ENCODE measurements around the gene CEP192.
"Not testable (repeated sequence)": the region's sequence is repeated elsewhere in the genome, so short reads cannot be mapped to it uniquely, and the experiment has no call there.

The CEP192 gene

DNA sequence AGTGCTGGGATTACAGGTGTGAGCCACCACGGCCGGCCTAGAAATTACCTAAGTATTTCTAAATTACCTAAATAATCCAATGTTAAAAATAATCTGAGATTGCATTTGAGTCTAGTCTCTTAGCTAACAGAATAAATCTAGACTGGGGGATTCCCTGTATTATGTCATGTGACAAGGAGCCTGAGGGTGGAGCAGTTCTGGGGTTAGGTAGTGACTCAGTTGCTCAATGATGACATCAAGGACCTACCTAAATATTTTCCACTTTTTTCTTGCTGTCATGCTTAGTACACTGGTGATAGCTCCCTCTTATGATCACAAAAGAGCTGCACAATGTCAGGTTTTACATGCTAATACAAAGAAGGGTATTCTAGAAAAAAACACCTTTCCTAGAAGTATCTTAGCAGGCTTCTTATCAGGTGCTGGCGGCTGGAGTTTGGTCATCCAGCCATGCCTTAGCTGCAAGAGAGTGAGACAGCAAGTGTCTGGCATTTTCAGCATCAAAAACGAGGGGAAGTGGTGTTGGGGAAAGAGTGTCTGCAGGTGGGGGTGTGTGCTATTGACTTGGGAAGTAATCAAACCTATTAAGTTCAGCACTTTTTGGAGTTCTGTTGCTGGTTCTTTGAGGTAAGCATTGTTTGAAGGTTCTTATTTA is 17.5 kb upstream of the CEP192 start:
- Histone ChIP-seq H3K4me2 (ENCODE audit: low read length) (no peak overlapping the region), H2AFZ (ENCODE audit: low read length) (no peak overlapping the region), H3K36me3 (ENCODE audit: insufficient read depth, low read length) (peaks cover 86% of the 10 kb centered on the region), H3K27ac (ENCODE audit: low read depth, low read length, poor library complexity, severe bottlenecking) (no peak overlapping the region), H3K9me3 (ENCODE audit: low read length) (no peaks in the 10 kb centered on the region), H3F3A (ENCODE audit: insufficient read depth, low read length) (no peaks in the 10 kb centered on the region), H3K4me1 (ENCODE audit: insufficient read depth, low read length, severe bottlenecking) (no peaks in the 10 kb centered on the region), H3K27me3 (ENCODE audit: insufficient read depth, low read length) (no peaks in the 10 kb centered on the region), H3K9me2 (ENCODE audit: low read depth, low read length) (no peaks in the 10 kb centered on the region), H3K4me3 (ENCODE audit: low read depth, low read length, poor library complexity, severe bottlenecking) (no peak overlapping the region), H4K20me1 (ENCODE audit: insufficient read depth, low read length) (no peaks in the 10 kb centered on the region), H3K9ac (ENCODE audit: low read length) (no peak overlapping the region), H3K79me2 (ENCODE audit: insufficient read depth, low read length) (no peaks in the 10 kb centered on the region)
- TF ChIP-seq EZH2 (IDR thresholded peaks at IDR 0.05; ENCODE audit: borderline replicate concordance, low read length): no peak
- TF ChIP-seq, protein P1, sequence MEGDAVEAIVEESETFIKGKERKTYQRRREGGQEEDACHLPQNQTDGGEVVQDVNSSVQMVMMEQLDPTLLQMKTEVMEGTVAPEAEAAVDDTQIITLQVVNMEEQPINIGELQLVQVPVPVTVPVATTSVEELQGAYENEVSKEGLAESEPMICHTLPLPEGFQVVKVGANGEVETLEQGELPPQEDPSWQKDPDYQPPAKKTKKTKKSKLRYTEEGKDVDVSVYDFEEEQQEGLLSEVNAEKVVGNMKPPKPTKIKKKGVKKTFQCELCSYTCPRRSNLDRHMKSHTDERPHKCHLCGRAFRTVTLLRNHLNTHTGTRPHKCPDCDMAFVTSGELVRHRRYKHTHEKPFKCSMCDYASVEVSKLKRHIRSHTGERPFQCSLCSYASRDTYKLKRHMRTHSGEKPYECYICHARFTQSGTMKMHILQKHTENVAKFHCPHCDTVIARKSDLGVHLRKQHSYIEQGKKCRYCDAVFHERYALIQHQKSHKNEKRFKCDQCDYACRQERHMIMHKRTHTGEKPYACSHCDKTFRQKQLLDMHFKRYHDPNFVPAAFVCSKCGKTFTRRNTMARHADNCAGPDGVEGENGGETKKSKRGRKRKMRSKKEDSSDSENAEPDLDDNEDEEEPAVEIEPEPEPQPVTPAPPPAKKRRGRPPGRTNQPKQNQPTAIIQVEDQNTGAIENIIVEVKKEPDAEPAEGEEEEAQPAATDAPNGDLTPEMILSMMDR (IDR thresholded peaks at IDR 0.05; ENCODE audit: low read length): no peak

DNA sequence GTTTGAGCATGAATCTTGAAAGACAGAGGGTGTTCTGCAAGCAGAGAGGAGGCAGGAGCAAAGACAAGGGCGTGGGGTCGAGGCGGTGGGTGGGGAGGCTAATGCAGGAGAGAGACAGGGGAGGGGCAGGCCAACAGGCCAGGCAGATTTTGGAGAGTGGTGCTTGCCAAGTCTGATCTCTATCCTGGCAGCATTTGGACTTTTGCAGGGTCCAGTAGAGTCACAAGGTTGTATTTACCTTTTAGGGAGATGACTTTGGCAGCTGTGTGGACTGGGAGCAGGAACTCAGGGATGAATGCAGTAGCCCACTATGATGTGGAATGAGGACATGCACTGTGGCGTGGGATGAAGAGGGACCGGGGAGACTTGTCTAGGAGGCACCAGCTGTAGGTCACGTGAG is 15.7 kb upstream of the CEP192 start:
- H3K36me3 ChIP-seq (ENCODE audit: insufficient read depth, low read length): peaks cover 82% of the 10 kb centered on the region

DNA sequence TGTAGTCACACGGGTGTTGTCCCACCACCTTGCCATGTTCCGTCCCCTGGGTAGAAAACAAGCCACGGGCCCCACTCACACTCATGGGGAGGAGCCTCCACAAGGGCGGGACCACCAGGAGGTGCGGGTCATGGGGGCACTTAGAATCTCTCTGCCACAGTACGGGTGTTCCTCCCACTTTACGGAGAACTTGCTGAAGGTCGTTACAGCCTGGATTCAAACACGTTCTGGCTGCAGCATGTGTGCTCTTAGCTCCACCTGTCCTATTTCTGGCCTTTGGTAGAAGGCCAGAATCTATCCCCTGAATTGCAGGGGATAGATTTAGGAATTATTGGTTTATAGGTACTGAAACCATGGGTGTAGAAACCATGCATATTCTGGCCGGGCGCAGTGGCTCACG is 14.9 kb upstream of the CEP192 start:
- H4K20me1 ChIP-seq (ENCODE audit: insufficient read depth, low read length): no peaks in the 10 kb centered on the region
- no peaks in the 10 kb centered on the region for H3K27me3 ChIP-seq (ENCODE audit: insufficient read depth, low read length)
- no peak for TF ChIP-seq EZH2 (IDR thresholded peaks at IDR 0.05; ENCODE audit: borderline replicate concordance, low read length)
- TF ChIP-seq, protein P1 (IDR thresholded peaks at IDR 0.05; ENCODE audit: low read length): no peak
- no peak overlapping the region for H3K9ac ChIP-seq (ENCODE audit: low read length)
- H3K79me2 ChIP-seq (ENCODE audit: insufficient read depth, low read length): no peaks in the 10 kb centered on the region
- H3K4me3 ChIP-seq (ENCODE audit: low read depth, low read length, poor library complexity, severe bottlenecking): no peak overlapping the region
- H3K9me3 ChIP-seq (ENCODE audit: low read length): no peaks in the 10 kb centered on the region
- peaks cover 73% of the 10 kb centered on the region for H3K36me3 ChIP-seq (ENCODE audit: insufficient read depth, low read length)
- no peaks in the 10 kb centered on the region for H3F3A ChIP-seq (ENCODE audit: insufficient read depth, low read length)
- no peak overlapping the region for H2AFZ ChIP-seq (ENCODE audit: low read length)
- no peak overlapping the region for H3K4me2 ChIP-seq (ENCODE audit: low read length)
- H3K9me2 ChIP-seq (ENCODE audit: low read depth, low read length): no peaks in the 10 kb centered on the region
- no peaks in the 10 kb centered on the region for H3K4me1 ChIP-seq (ENCODE audit: insufficient read depth, low read length, severe bottlenecking)
- no peak overlapping the region for H3K27ac ChIP-seq (ENCODE audit: low read depth, low read length, poor library complexity, severe bottlenecking)

More for the DNA sequence above, 15.7 kb upstream of the CEP192 start:
- H3K27ac ChIP-seq (ENCODE audit: low read depth, low read length, poor library complexity, severe bottlenecking): no peak overlapping the region
- no peaks in the 10 kb centered on the region for H3K4me1 ChIP-seq (ENCODE audit: insufficient read depth, low read length, severe bottlenecking)
- no peaks in the 10 kb centered on the region for H3K79me2 ChIP-seq (ENCODE audit: insufficient read depth, low read length)
- H3K9me3 ChIP-seq (ENCODE audit: low read length): no peaks in the 10 kb centered on the region
- H2AFZ ChIP-seq (ENCODE audit: low read length): no peak overlapping the region
- no peak overlapping the region for H3K4me3 ChIP-seq (ENCODE audit: low read depth, low read length, poor library complexity, severe bottlenecking)
- H3K9me2 ChIP-seq (ENCODE audit: low read depth, low read length): no peaks in the 10 kb centered on the region
- TF ChIP-seq, protein P1 (IDR thresholded peaks at IDR 0.05; ENCODE audit: low read length): no peak
- TF ChIP-seq EZH2 (IDR thresholded peaks at IDR 0.05; ENCODE audit: borderline replicate concordance, low read length): no peak
- H4K20me1 ChIP-seq (ENCODE audit: insufficient read depth, low read length): no peaks in the 10 kb centered on the region
- no peak overlapping the region for H3K4me2 ChIP-seq (ENCODE audit: low read length)
- H3K9ac ChIP-seq (ENCODE audit: low read length): no peak overlapping the region
- no peaks in the 10 kb centered on the region for H3F3A ChIP-seq (ENCODE audit: insufficient read depth, low read length)
- no peaks in the 10 kb centered on the region for H3K27me3 ChIP-seq (ENCODE audit: insufficient read depth, low read length)

DNA sequence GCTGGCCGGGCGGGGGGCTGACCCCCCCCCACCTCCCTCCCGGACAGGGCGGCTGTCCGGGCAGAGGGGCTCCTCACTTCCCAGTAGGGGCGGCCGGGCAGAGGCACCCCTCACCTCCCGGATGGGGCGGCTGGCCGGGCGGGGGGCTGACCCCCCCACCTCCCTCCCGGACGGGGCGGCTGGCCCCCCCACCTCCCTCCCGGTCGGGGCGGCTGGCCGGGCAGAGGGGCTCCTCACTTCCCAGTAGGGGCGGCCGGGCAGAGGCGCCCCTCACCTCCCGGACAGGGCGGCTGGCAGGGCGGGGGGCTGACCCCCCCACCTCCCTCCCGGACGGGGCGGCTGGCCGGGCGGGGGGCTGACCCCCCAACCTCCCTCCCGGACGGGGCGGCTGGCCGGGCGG is 11.1 kb upstream of the CEP192 start:
- H3K4me2 ChIP-seq (ENCODE audit: low read length); H3K9me3 ChIP-seq (ENCODE audit: low read length); H4K20me1 ChIP-seq (ENCODE audit: insufficient read depth, low read length); H3F3A ChIP-seq (ENCODE audit: insufficient read depth, low read length); H3K9ac ChIP-seq (ENCODE audit: low read length); H3K27ac ChIP-seq (ENCODE audit: low read depth, low read length, poor library complexity, severe bottlenecking); H3K79me2 ChIP-seq (ENCODE audit: insufficient read depth, low read length); H2AFZ ChIP-seq (ENCODE audit: low read length); H3K4me1 ChIP-seq (ENCODE audit: insufficient read depth, low read length, severe bottlenecking); H3K4me3 ChIP-seq (ENCODE audit: low read depth, low read length, poor library complexity, severe bottlenecking); H3K9me2 ChIP-seq (ENCODE audit: low read depth, low read length); H3K27me3 ChIP-seq (ENCODE audit: insufficient read depth, low read length): not testable (repeated sequence)
- H3K36me3 ChIP-seq (ENCODE audit: insufficient read depth, low read length): peaks cover 69% of the 10 kb centered on the region
